Activated T-helper 1 cell treated with anti-CD3 and anti-CD28 coated beads, Interleukin-12 subunit alpha, Interleukin-12 subunit beta, Interleukin-2, Interleukin-4 antibody, amounts not matched to agents 30 ng/mL and 10 ng/mL and 1 ng/mL, durations not matched to agents 14 hours and 24 hours and 36 hours (primary cell): ENCODE results near the gene ART5. TPM values are rescaled to one million over a fixed set of nuclear protein-coding genes. Genes with fewer than 3 reads are reported as not detected.
A peak's percentile ranks its signal among the peaks of the same experiment; 100 is the strongest.
"Not testable (repeated sequence)": the region's sequence is repeated elsewhere in the genome, so short reads cannot be mapped to it uniquely, and the experiment has no call there.

Experiments used
- DNase-seq: peaks from one replicate; pipeline ENCODE4 v3.0.0; 2021; ENCODE audit warnings: low spot score
- H3K27ac Mint-ChIP-seq: one replicate; pipeline ENCODE4 v1.8.0; 2021; ENCODE audit warnings: mild to moderate bottlenecking, mixed read lengths
- H3K27me3 Mint-ChIP-seq: one replicate; pipeline ENCODE4 v1.8.0; 2022; ENCODE audit warnings: mild to moderate bottlenecking, moderate library complexity, mixed read lengths; ENCODE audit not compliant: insufficient read depth
- H3K36me3 Mint-ChIP-seq: one replicate; pipeline ENCODE4 v1.8.0; 2021; ENCODE audit warnings: low read depth, mixed read lengths
- H3K4me1 Mint-ChIP-seq: one replicate; pipeline ENCODE4 v1.8.0; 2021; ENCODE audit warnings: low read depth, mixed read lengths
- H3K4me3 Mint-ChIP-seq: one replicate; pipeline ENCODE4 v1.8.0; 2021; ENCODE audit warnings: mild to moderate bottlenecking, moderate library complexity, mixed read lengths
- H3K9me3 Mint-ChIP-seq: one replicate; pipeline ENCODE4 v1.8.0; 2021; ENCODE audit warnings: mixed read lengths
- intact Hi-C: fragments of 100-400 bp; cut with micrococcal nuclease; formaldehyde crosslinking; loops from one replicate; pipeline ENCODE4 v1.15.1; 2024
- total RNA-seq: library from RNA; stranded (reverse); gene quantifications from 2 replicates; pipeline ENCODE4 v1.2.3, GENCODE V29; 2022

ART5 gene
- total RNA-seq, 1 donor from 2014 or later = not detected

- DNase-seq, H3K27ac Mint-ChIP-seq, intact Hi-C loops, H3K4me1 Mint-ChIP-seq, H3K36me3 Mint-ChIP-seq, H3K9me3 Mint-ChIP-seq, H3K4me3 Mint-ChIP-seq: not testable (repeated sequence)
- H3K27me3 Mint-ChIP-seq = peaks cover 16% of the 10 kb centered on the region
Observed at GRCh38 chr11:3648843-3649242, 7.1 kb upstream of the ART5 start.

GRCh38 chr11:3645552-3645951 is 3.8 kb upstream of the ART5 start:
- Mint-ChIP-seq H3K27me3 (peaks cover 34% of the 10 kb centered on the region), H3K27ac (no peak overlapping the region), H3K36me3 (no peaks in the 10 kb centered on the region), H3K4me3 (no peak overlapping the region), H3K9me3 (no peaks in the 10 kb centered on the region), H3K4me1 (peaks cover 4% of the 10 kb centered on the region)
- intact Hi-C loops = no loop called here
- no peak for DNase-seq

- Mint-ChIP-seq H3K27me3 (peaks cover 37% of the 10 kb centered on the region), H3K9me3 (no peaks in the 10 kb centered on the region), H3K4me1 (peaks cover 4% of the 10 kb centered on the region), H3K27ac (no peak within 1 kb of the TSS), H3K36me3 (no peaks in the 10 kb centered on the region), H3K4me3 (no peak within 1 kb of the TSS)
- DNase-seq = no peak
- intact Hi-C loops = no loop called here
Observed at GRCh38 chr11:3644817-3645235, 3.0 kb upstream of the ART5 start, which contains the start of gene ART1. Gene ART1 (plus strand): TSS chr11:3645128. CDS start chr11:3659214, 14,086 bp downstream.

GRCh38 chr11:3643102-3643546 is 1.3 kb upstream of the ART5 start:
- H3K27ac Mint-ChIP-seq, intact Hi-C loops, DNase-seq, H3K36me3 Mint-ChIP-seq, H3K9me3 Mint-ChIP-seq, H3K4me1 Mint-ChIP-seq: not testable (repeated sequence)
- H3K4me3 Mint-ChIP-seq = peak overlapping the region; percentile 66
- H3K27me3 Mint-ChIP-seq = peaks cover 32% of the 10 kb centered on the region

GRCh38 chr11:3642071-3642951 is 519 bp upstream of the ART5 start:
- no peaks in the 10 kb centered on the region for H3K9me3 Mint-ChIP-seq
- no peak overlapping the region for H3K27ac Mint-ChIP-seq
- peak overlapping the region; percentile 66 for H3K4me3 Mint-ChIP-seq
- intact Hi-C loops = no loop called here
- H3K4me1 Mint-ChIP-seq = peaks cover 4% of the 10 kb centered on the region
- peak; percentile 68 for DNase-seq
- no peaks in the 10 kb centered on the region for H3K36me3 Mint-ChIP-seq
- peaks cover 32% of the 10 kb centered on the region for H3K27me3 Mint-ChIP-seq

GRCh38 chr11:3641191-3641590 is 601 bp downstream of the ART5 start:
- H3K4me3 Mint-ChIP-seq = peak overlapping the region; percentile 37
- H3K9me3 Mint-ChIP-seq = no peaks in the 10 kb centered on the region

GRCh38 chr11:3639841-3640240 is 2.0 kb downstream of the ART5 start:
- Mint-ChIP-seq H3K27ac (no peak overlapping the region), H3K9me3 (no peaks in the 10 kb centered on the region), H3K4me1 (peaks cover 4% of the 10 kb centered on the region), H3K36me3 (no peaks in the 10 kb centered on the region), H3K4me3 (no peak overlapping the region), H3K27me3 (peaks cover 34% of the 10 kb centered on the region)
- intact Hi-C loops = no loop called here
- no peak for DNase-seq

More at GRCh38 chr11:3641191-3641590, 601 bp downstream of the ART5 start:
- peaks cover 4% of the 10 kb centered on the region for H3K4me1 Mint-ChIP-seq
- H3K27ac Mint-ChIP-seq = no peak overlapping the region
- DNase-seq = no peak
- H3K27me3 Mint-ChIP-seq = peaks cover 35% of the 10 kb centered on the region
- H3K36me3 Mint-ChIP-seq = no peaks in the 10 kb centered on the region
- intact Hi-C loops = no loop called here

- H3K9me3 Mint-ChIP-seq = no peaks in the 10 kb centered on the region
- no peak overlapping the region for H3K4me3 Mint-ChIP-seq
- H3K36me3 Mint-ChIP-seq = no peaks in the 10 kb centered on the region
- no peak overlapping the region for H3K27ac Mint-ChIP-seq
- intact Hi-C loops = no loop called here
- no peak for DNase-seq
- H3K4me1 Mint-ChIP-seq = peaks cover 4% of the 10 kb centered on the region
- H3K27me3 Mint-ChIP-seq = peaks cover 32% of the 10 kb centered on the region
Observed at GRCh38 chr11:3638513-3638912, 3.3 kb downstream of the ART5 start.

GRCh38 chr11:3637201-3637600 is 4.6 kb downstream of the ART5 start:
- no peaks in the 10 kb centered on the region for H3K9me3 Mint-ChIP-seq
- peaks cover 21% of the 10 kb centered on the region for H3K27me3 Mint-ChIP-seq
- no peaks in the 10 kb centered on the region for H3K36me3 Mint-ChIP-seq
- no peak overlapping the region for H3K4me3 Mint-ChIP-seq
- peaks cover 4% of the 10 kb centered on the region for H3K4me1 Mint-ChIP-seq
- intact Hi-C loops = no loop called here
- DNase-seq = no peak
- no peak overlapping the region for H3K27ac Mint-ChIP-seq

GRCh38 chr11:3635641-3636375 is 6.0 kb downstream of the ART5 start:
- Mint-ChIP-seq H3K27me3 (peaks cover 12% of the 10 kb centered on the region), H3K27ac (no peak overlapping the region), H3K9me3 (no peaks in the 10 kb centered on the region), H3K4me3 (no peak overlapping the region), H3K4me1 (no peaks in the 10 kb centered on the region), H3K36me3 (no peaks in the 10 kb centered on the region)
- intact Hi-C loops = no loop called here
- DNase-seq = no peak

- intact Hi-C loops = no loop called here
- H3K4me1 Mint-ChIP-seq = no peaks in the 10 kb centered on the region
- no peak overlapping the region for H3K27ac Mint-ChIP-seq
- peaks cover 6% of the 10 kb centered on the region for H3K27me3 Mint-ChIP-seq
- DNase-seq = no peak
- no peak overlapping the region for H3K4me3 Mint-ChIP-seq
- no peaks in the 10 kb centered on the region for H3K9me3 Mint-ChIP-seq
- no peaks in the 10 kb centered on the region for H3K36me3 Mint-ChIP-seq
Observed at GRCh38 chr11:3632070-3632660, 9.6 kb downstream of the ART5 start.

- intact Hi-C loops = no loop called here
- no peak overlapping the region for H3K27ac Mint-ChIP-seq
- no peaks in the 10 kb centered on the region for H3K4me1 Mint-ChIP-seq
- H3K4me3 Mint-ChIP-seq = no peak overlapping the region
- H3K9me3 Mint-ChIP-seq = no peaks in the 10 kb centered on the region
- H3K36me3 Mint-ChIP-seq = no peaks in the 10 kb centered on the region
- H3K27me3 Mint-ChIP-seq = peaks cover 4% of the 10 kb centered on the region
- no peak for DNase-seq
Observed at GRCh38 chr11:3631331-3631730, 10.5 kb downstream of the ART5 start.

GRCh38 chr11:3627291-3627690 is 14.5 kb downstream of the ART5 start:
- no peak for DNase-seq
- Mint-ChIP-seq H3K36me3 (no peaks in the 10 kb centered on the region), H3K27me3 (peaks cover 3% of the 10 kb centered on the region), H3K9me3 (no peaks in the 10 kb centered on the region), H3K27ac (no peak overlapping the region), H3K4me1 (no peaks in the 10 kb centered on the region), H3K4me3 (no peak overlapping the region)
- intact Hi-C loops = no loop called here
